H9 (cell line): Measurements from ENCODE around the gene C11orf86. TPM values are rescaled to one million over a fixed set of nuclear protein-coding genes. Genes with fewer than 3 reads are reported as not detected.

Experiments used
- DNase-seq: peaks from one replicate; pipeline ENCODE4 v3.0.0-alpha.2; 2017
- H2AFZ ChIP-seq: one replicate; pipeline ENCODE4 v1.6.1; 2013; ENCODE audit warnings: mild to moderate bottlenecking, low read length, control low read depth, moderate library complexity
- H2AK5ac ChIP-seq: 2 replicates; pipeline ENCODE4 v1.6.1; 2013; ENCODE audit warnings: low read length, control low read depth, mixed read lengths; ENCODE audit not compliant: insufficient read length
- H2BK120ac ChIP-seq: one replicate; pipeline ENCODE4 v1.6.1; 2013; ENCODE audit warnings: low read depth, mild to moderate bottlenecking, low read length, control low read depth, inconsistent platforms; ENCODE audit not compliant: poor library complexity, severe bottlenecking
- H2BK12ac ChIP-seq: 2 replicates; pipeline ENCODE4 v1.6.1; 2013; ENCODE audit warnings: low read length, control low read depth, mixed read lengths, low read depth; ENCODE audit not compliant: insufficient read length
- H2BK15ac ChIP-seq: 2 replicates; pipeline ENCODE4 v1.6.1; 2013; ENCODE audit warnings: low read depth, low read length, control low read depth
- H2BK20ac ChIP-seq: one replicate; pipeline ENCODE4 v1.6.1; 2013; ENCODE audit warnings: low read depth, mild to moderate bottlenecking, low read length, control low read depth, inconsistent platforms; ENCODE audit not compliant: poor library complexity, severe bottlenecking
- H2BK5ac ChIP-seq: 2 replicates; pipeline ENCODE4 v1.6.1; 2013; ENCODE audit warnings: low read length, control low read depth, mixed read lengths; ENCODE audit not compliant: insufficient read length
- H3K14ac ChIP-seq: 2 replicates; pipeline ENCODE4 v1.6.1; 2013; ENCODE audit warnings: low read length, control low read depth; ENCODE audit not compliant: insufficient read depth
- H3K18ac ChIP-seq: 2 replicates; pipeline ENCODE4 v1.6.1; 2013; ENCODE audit warnings: low read depth, mild to moderate bottlenecking, mixed read lengths, low read length, control low read depth; ENCODE audit not compliant: insufficient read length
- H3K23ac ChIP-seq: 2 replicates; pipeline ENCODE4 v1.6.1; 2013; ENCODE audit warnings: low read length, control low read depth, mixed read lengths, low read depth; ENCODE audit not compliant: insufficient read length
- H3K23me2 ChIP-seq: 2 replicates; pipeline ENCODE4 v1.6.1; 2013; ENCODE audit warnings: low read depth, mild to moderate bottlenecking, mixed read lengths, low read length, control low read depth; ENCODE audit not compliant: insufficient read length, poor library complexity, severe bottlenecking
- H3K27ac ChIP-seq: 2 replicates; pipeline ENCODE4 v1.5.1; 2013; ENCODE audit warnings: low read length, control low read depth, mixed read lengths, low read depth; ENCODE audit not compliant: insufficient read length
- H3K27me3 ChIP-seq: 2 replicates; pipeline ENCODE4 v1.6.1; 2013; ENCODE audit warnings: low read length, control low read depth, inconsistent platforms; ENCODE audit not compliant: insufficient read depth
- H3K4ac ChIP-seq: 2 replicates; pipeline ENCODE4 v1.6.1; 2013; ENCODE audit warnings: low read depth, mild to moderate bottlenecking, control low read depth, inconsistent platforms, low read length, moderate library complexity
- H3K4me1 ChIP-seq: 2 replicates; pipeline ENCODE4 v1.6.1; 2013; ENCODE audit warnings: low read length, control low read depth, inconsistent platforms; ENCODE audit not compliant: insufficient read depth
- H3K4me2 ChIP-seq: 2 replicates; pipeline ENCODE4 v1.6.1; 2013; ENCODE audit warnings: low read length, control low read depth, mixed read lengths; ENCODE audit not compliant: insufficient read length, insufficient read depth
- H3K56ac ChIP-seq: 2 replicates; pipeline ENCODE4 v1.6.1; 2013; ENCODE audit warnings: low read depth, mild to moderate bottlenecking, mixed read lengths, low read length, control low read depth; ENCODE audit not compliant: insufficient read length
- H3K79me1 ChIP-seq: 2 replicates; pipeline ENCODE4 v1.6.1; 2013; ENCODE audit warnings: low read depth, mild to moderate bottlenecking, moderate library complexity, low read length, control low read depth, inconsistent platforms; ENCODE audit not compliant: insufficient read depth, poor library complexity, severe bottlenecking
- H3K79me2 ChIP-seq: 2 replicates; pipeline ENCODE4 v1.6.1; 2013; ENCODE audit warnings: low read length, control low read depth, inconsistent platforms; ENCODE audit not compliant: insufficient read depth
- H3K9ac ChIP-seq: 2 replicates; pipeline ENCODE4 v1.6.1; 2013; ENCODE audit warnings: low read length, control low read depth, mixed read lengths; ENCODE audit not compliant: insufficient read length; ENCODE audit errors: extremely low read depth
- H3K9me3 ChIP-seq: one replicate; pipeline ENCODE4 v1.6.1; 2013; ENCODE audit warnings: low read depth, low read length, inconsistent platforms; ENCODE audit not compliant: control insufficient read depth
- H3T11ph ChIP-seq: one replicate; pipeline ENCODE4 v1.6.1; 2013; ENCODE audit warnings: mild to moderate bottlenecking, low read length, control low read depth, inconsistent platforms
- H4K20me1 ChIP-seq: one replicate; pipeline ENCODE4 v1.6.1; 2013; ENCODE audit not compliant: control insufficient read depth, insufficient read length, insufficient read depth
- H4K5ac ChIP-seq: 2 replicates; pipeline ENCODE4 v1.6.1; 2013; ENCODE audit warnings: low read depth, mild to moderate bottlenecking, mixed read lengths, low read length, control low read depth; ENCODE audit not compliant: insufficient read length
- H4K8ac ChIP-seq: replicated peaks from 2 replicates; pipeline ENCODE4 v1.6.1; 2013; ENCODE audit warnings: low read length, control low read depth, mixed read lengths, low read depth; ENCODE audit not compliant: insufficient read length
- H4K91ac ChIP-seq: 2 replicates; pipeline ENCODE4 v1.6.1; 2013; ENCODE audit warnings: low read depth, mild to moderate bottlenecking, moderate library complexity, mixed read lengths, low read length, control low read depth; ENCODE audit not compliant: insufficient read length
- H3K27ac Mint-ChIP-seq, 3 experiments: 2 replicates in 2 of 3; 3 replicates in 1 of 3; pipeline ENCODE4 v1.8.0; 2020 to 2021; ENCODE audit warnings: mixed read lengths in 3 of 3, mild to moderate bottlenecking in 1 of 3, moderate library complexity in 1 of 3
- H3K27me3 Mint-ChIP-seq: 2 replicates; pipeline ENCODE4 v1.8.0; 2021; ENCODE audit warnings: low read depth, mild to moderate bottlenecking, moderate library complexity, mixed read lengths
- H3K36me3 Mint-ChIP-seq, 3 experiments: 2 replicates in 2 of 3; 3 replicates in 1 of 3; pipeline ENCODE4 v1.8.0; 2020 to 2021; ENCODE audit warnings: low read depth in 3 of 3, mixed read lengths in 3 of 3; ENCODE audit not compliant: insufficient read depth in 1 of 3
- H3K4me1 Mint-ChIP-seq, 2 experiments: 2 replicates each; pipeline ENCODE4 v1.8.0; 2020; ENCODE audit warnings: mixed read lengths in 2 of 2
- H3K4me3 Mint-ChIP-seq, 2 experiments: 2 replicates in 1 of 2; 3 replicates in 1 of 2; pipeline ENCODE4 v1.8.0; 2020 to 2021; ENCODE audit warnings: mild to moderate bottlenecking in 2 of 2, mixed read lengths in 2 of 2, moderate library complexity in 1 of 2
- H3K9me3 Mint-ChIP-seq, 2 experiments: 2 replicates in 1 of 2; 3 replicates in 1 of 2; pipeline ENCODE4 v1.8.0; 2020; ENCODE audit warnings: mild to moderate bottlenecking in 2 of 2, mixed read lengths in 2 of 2, moderate library complexity in 1 of 2
- WGBS: extraction: QIAGEN DNeasy Blood & Tissue Kit; methylation state at CpG from one replicate; pipeline ENCODE4 v1.1.7; 2013; ENCODE audit warnings: missing lambda C conversion rate, low lambda C conversion rate, mixed read lengths; ENCODE audit not compliant: insufficient read length; ENCODE audit errors: extremely low coverage; 5-methylcytosine and 5-hydroxymethylcytosine counted together
- total RNA-seq: library from RNA; stranded (reverse); gene quantifications from 2 replicates; pipeline ENCODE4 v1.2.1, GENCODE V29; 2021
- TF ChIP-seq, protein P1 (sequence below): fragments of 200-600 bp; sonication (generic); conservative IDR thresholded peaks from 3 replicates; pipeline ENCODE4 v1.8.0; 2021; ENCODE audit warnings: antibody characterized with exemption, mild to moderate bottlenecking

Gene C11orf86
- total RNA-seq, 1 experiment from 2014 or later, result not detected

GRCh38 chr11:67020949-67021348, 45.8 kb downstream of the C11orf86 start:
- Histone ChIP-seq H2BK15ac (no peak overlapping the region), H2BK120ac (no peak overlapping the region), H2AK5ac (no peak overlapping the region), H2BK20ac (no peak overlapping the region), H3T11ph (no peak overlapping the region), H3K79me2 (no peaks in the 10 kb centered on the region), H3K27ac (no peak overlapping the region), H3K23me2 (peaks cover 8% of the 10 kb centered on the region), H3K9ac (no peak overlapping the region), H3K56ac (no peak overlapping the region), H4K5ac (no peak overlapping the region), H4K91ac (no peak overlapping the region), H2AFZ (no peak overlapping the region), H2BK5ac (no peak overlapping the region), H4K20me1 (no peaks in the 10 kb centered on the region), H3K27me3 (peaks cover 22% of the 10 kb centered on the region), H3K14ac (no peak overlapping the region), H2BK12ac (no peak overlapping the region), H3K18ac (no peak overlapping the region), H3K4ac (no peak overlapping the region), H4K8ac (no peak overlapping the region), H3K79me1 (no peaks in the 10 kb centered on the region), H3K4me2 (no peak overlapping the region), H3K9me3 (no peaks in the 10 kb centered on the region), H3K4me1 (no peaks in the 10 kb centered on the region), H3K23ac (no peak overlapping the region)
- peaks cover 43% of the 10 kb centered on the region for H3K27me3 Mint-ChIP-seq
- H3K9me3 Mint-ChIP-seq, result peaks cover 0 to 8% of the 10 kb centered on the region in 2 experiments; a peak in 2 of 5 replicates
- WGBS, result no CpG with 5 or more reads among the region's 6 CpGs
- no peak overlapping the region for H3K4me3 Mint-ChIP-seq
- TF ChIP-seq, protein P1, sequence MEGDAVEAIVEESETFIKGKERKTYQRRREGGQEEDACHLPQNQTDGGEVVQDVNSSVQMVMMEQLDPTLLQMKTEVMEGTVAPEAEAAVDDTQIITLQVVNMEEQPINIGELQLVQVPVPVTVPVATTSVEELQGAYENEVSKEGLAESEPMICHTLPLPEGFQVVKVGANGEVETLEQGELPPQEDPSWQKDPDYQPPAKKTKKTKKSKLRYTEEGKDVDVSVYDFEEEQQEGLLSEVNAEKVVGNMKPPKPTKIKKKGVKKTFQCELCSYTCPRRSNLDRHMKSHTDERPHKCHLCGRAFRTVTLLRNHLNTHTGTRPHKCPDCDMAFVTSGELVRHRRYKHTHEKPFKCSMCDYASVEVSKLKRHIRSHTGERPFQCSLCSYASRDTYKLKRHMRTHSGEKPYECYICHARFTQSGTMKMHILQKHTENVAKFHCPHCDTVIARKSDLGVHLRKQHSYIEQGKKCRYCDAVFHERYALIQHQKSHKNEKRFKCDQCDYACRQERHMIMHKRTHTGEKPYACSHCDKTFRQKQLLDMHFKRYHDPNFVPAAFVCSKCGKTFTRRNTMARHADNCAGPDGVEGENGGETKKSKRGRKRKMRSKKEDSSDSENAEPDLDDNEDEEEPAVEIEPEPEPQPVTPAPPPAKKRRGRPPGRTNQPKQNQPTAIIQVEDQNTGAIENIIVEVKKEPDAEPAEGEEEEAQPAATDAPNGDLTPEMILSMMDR, result no peak
- peaks cover 7 to 15% of the 10 kb centered on the region in 2 experiments for H3K4me1 Mint-ChIP-seq
- H3K36me3 Mint-ChIP-seq, result peaks cover 0 to 6% (median 0%) of the 10 kb centered on the region in 3 experiments; a peak in 3 of 7 replicates
- no peak for DNase-seq
- no peak overlapping the region; a peak in 1 of 7 replicates for H3K27ac Mint-ChIP-seq
